Urothelium cell line (cell line): ENCODE results near the gene MARK3.

ENCODE experiments used
- DNase-seq: peaks from one replicate; pipeline ENCODE4 v3.0.0; 2011; ENCODE audit warnings: low spot score, mixed read lengths
- FAIRE-seq: peaks from 2 replicates; lab custom pipeline; 2011; peaks lifted over from hg19 to GRCh38; lab: Jason Lieb, UNC

MARK3 gene

DNA sequence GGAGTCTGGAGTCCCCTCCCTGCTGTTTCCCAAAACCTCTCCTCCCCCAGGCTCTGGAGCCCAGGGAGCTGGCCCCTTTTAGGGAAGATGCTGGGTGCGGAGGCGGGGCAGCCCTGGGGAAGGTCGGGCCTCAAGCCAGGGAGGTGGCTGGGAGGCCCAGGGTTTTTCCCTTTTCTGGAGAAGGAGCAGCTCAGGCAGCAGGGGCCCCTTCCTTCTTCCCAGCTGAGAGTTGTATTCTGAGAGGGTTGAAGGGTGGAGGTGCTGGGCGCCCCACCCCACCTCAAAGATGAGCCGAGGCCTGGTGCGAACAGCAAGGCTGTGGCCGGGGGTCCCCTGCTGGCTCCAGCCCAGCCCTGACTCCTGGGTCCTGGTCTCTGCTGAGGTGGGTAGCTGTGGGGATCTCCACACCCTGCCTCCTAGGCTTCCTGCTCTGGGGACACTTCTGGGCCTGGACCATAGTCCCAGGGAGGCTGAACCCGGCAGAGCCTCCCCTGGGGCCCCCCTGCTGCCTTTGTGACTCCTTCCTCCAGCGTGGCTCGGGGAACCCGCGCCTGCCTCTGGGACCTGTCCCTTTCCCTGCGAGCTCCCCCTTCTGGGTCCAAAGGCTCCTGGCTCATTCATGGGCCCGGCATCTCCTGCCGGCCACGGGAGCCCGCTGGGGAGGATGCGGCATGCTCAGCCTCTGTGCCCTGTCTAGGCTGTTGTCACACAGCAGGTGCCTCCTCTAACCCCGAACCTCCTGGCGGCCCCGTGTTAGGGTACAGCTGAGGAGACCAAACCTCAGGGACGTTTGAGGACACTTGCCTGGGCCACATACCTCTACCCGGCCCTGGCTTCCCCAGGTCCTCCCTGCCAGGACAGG, 148.2 kb downstream of the MARK3 start:
- FAIRE-seq (no peak), DNase-seq (no peak)

DNA sequence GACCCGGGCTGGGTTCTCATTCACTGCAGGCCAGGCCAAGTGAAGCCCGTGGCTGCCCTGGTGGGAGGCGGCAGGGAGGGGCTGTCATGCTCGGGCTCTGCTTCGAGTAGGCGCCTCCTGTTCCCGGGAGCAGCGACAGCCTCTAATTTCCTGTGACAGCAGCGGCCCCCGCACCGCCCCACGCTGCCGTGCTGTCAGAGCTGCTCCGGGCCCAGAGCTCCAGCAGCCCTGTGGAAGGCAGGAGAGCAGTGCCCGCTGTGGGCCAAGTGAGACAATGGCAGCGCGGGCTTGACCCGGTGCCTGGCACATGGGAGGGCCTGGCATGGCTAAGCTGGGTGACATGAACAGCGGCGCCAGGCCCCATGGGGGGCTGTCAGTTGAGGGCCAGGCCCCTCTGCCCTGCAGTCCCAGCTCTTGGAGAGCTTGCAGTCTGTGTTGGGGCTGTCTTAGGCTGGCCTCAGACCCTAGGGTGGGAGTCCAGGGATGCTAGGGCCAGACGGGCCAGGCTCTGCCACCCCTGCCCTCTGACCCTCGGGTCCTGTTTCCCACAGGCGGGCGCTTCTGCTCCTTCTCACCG, 148.9 kb downstream of the MARK3 start:
- DNase-seq (no peak), FAIRE-seq (no peak)

DNA sequence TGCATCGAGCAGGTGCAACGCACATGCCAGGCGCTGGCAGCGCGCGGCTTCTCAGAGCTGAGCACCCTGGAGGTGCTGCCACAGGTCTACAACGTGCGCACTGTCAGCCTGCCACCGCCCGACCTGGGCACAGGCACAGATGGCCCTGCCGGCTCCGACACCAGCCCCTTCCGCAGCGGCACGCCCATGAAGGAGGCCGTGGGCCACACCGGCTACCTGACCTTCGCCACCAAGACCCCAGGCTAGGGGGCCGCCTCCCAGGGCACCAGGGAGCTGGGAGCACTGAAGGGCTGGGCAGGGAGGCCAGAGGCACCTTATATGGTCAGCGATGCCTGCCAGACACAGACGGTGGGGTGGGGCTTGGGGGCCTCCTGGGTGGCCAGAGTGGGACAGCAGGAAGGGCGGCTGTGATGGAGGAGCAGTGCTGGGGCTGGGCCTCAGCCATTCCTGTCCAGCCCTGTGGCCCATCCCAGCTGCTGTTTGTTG, 149.4 kb downstream of the MARK3 start:
- no peak for DNase-seq
- no peak for FAIRE-seq

DNA sequence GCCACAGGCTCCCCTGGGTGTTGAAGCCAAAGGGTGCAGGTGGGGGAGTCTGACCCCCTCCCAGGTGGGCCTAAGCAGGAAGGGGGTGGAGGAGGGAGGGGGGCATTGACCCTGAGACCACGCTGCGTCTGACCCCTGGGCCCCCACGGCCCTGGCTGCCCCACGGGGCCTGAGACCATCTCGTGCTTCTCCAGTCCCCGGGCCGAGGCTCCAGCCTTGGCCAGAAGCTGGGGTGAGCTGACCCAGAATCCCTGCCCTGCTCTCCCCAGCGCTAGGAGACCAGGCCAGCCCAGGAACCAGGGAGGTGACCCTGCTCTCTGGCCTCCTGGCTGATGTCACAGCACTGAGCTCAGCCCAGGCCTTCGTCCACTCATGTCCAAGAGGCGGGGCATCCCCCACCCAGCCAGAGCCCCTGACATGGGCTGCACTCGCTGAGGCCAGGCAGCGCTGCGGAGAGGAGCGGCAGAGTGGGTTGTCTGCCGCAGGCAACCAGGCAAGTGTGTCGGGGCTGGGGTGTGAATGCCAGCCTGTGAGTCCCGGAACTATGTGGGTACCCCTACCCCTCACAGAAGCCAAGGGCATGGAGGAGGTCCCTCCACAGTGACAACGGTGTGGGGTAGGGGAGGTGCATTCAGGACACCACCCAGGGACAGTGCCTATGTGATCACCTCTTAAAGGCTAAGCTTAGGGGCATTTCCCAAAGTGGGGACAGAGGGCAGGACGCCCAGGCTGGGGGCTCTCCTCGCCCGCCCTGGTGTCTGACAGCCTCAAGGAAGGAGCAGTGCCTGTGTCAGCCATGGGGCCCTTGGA, 150.1 kb downstream of the MARK3 start:
- no peak for DNase-seq
- no peak for FAIRE-seq

DNA sequence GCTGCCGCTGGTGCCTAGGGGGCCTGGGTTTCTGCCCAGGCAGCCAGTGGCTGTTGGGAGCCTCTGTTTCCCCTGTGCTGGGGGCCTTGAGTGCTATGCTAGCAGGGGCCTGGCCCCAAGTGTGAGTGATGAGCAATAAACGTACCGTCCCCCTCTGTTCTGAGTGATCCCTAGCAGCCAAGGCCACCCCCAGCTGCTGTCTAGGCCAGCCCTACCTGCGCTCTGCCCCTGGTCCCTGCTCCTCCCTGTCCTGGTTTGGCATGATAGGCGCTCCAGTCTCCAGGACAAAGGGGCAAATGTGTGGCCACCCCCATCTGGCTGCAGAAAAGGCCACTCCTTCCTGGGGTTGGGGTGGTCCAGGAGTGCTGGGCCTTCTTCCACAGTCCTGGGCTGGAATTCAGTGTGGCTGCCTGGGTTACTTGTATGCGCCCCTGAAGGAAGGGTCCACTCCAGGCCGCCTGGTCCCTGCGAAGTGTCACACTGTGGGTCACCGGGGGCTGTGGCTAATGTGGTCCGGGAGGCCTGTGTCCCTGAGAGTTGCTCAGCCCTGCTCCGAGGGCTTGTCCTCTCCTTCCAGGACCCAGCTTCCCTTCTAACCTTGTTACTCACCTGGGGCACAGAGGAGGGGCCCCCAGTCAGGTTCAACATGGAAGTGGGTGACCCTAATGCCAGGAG, 150.8 kb downstream of the MARK3 start:
- DNase-seq (no peak), FAIRE-seq (no peak)

DNA sequence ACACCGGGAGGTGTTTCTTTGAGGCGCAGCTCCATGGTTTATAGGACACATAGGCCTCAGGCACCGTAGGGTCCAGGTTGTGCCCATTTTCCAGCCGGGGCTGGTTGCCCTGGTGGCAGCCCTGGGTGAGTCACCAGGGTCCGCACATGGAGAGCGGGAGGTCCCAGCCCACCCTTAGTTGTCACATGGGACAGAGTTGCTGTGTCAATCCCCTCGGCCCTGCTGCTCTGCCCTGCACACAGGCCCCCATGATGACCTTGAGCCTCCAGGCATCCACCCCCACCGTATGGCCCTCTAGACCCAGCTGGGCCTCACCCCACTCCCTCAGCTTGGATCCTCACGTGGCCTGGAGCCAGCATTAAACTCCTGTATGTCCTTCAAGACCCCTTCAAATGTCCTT, 151.5 kb downstream of the MARK3 start:
- no peak for DNase-seq

DNA sequence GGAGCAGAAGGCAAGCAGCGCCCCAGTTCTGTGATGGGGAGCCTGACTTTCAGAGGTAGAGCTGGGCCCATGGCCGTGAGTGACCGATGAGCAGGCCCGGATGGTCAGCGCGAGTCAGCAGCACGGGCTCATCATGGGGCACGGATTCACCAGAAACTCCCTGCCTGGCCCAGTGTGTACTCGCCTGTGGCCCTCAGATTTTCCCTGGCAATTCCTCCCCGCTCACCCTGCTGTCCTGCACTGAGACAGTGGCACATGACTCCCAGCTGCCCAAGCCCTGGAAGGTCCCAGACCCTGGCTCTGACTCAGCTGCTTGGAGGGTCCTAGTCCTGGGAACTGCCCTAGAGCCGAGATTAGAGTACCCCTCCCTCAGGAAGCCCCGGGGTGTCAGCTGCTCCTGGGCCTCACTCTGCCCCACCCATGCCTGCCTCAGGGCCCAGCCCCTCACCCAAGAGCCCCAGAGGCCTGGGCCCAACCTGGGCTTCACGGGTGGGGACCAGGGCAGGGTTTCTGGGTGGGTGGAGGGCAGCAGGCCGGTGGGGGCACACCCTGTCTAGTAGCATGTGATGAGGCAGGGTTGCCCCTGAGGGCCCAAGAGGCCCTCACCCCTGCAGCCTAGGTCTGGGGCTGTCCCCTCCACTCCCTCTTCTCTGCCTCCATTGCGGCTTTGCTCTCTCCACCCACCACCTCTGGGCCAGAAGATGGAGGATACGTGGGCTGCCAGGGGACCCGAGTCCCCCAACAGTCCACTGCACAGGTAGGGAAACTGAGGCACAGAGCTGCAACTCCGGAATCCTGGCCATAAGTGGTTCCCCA, 152.2 kb downstream of the MARK3 start:
- FAIRE-seq (no peak), DNase-seq (no peak)

More for the DNA sequence above, 151.5 kb downstream of the MARK3 start:
- no peak for FAIRE-seq

DNA sequence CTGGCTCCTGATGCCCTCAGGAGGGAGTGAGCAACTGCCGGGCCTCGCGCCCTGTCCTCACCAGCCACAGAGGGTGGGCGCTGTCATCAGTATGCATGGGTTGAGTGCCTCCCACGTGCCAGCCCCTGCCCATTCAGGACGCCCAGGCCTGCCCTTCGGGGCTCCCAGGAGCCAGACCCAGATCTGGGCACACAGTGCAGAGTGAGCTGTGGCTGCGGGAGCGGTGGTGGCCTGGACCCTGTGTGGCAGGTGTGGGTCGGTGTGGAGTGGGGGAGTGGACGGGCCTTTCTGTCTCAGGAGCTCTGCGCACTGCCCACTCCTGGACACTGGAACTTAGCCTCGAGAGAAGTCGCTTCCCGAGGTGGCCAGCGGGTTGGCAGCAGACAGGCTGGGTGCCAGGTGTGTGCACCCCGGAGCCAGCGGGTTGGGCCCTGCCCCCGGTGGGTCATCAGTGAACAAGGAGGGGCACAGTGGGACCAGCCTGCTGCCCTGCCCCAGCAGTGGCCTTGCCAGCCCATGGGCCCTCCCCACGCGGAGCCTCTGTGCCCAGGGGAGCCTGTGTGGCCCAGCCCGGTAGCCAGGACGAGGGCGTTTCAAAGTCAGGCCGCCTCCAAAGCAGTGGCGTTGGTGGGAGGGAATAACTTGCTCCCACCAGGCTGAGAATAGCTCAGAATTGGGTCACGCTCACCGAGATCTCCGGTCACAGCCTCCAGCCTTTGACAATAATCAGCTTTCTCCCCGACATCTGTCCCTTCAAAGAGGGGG, 153.3 kb downstream of the MARK3 start:
- DNase-seq (no peak), FAIRE-seq (no peak)

DNA sequence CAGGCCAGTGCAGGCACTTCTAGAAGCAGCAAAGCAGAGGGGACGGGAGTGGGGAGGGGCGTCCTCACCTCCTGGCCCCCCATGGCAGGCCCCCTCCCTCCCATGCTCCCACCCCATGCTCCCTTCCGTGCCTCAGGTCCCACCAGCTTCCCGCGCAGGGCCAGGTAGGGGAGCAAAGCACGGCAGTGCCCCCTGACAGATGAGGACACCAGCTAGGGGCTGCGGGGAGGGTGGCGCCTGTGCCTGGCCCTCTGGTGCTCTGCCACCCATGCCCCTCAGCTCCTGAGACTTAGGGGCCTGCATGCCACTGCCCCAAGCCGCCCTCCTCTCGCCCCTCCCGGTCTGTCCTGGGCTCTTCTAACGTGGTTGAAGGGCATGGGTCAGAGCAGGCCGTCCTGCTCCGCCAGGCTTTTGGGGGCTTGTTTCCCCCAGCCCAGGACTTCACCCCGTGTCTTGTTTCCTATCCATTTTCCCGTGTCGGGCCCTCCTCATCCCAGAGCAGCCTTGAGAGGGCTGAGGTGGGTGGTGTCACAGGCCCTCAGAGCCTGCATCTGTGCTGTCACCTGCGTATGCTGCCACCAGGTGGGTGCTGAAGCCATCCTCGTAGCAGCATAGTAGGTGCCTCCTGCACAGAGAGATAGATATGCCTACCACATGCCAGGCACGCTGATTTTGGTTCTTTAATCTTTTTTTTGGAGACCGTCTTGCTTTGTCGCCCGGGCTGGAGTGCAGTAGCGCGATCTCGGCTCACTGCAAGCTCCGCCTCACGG, 154.0 kb downstream of the MARK3 start:
- FAIRE-seq = no peak

DNA sequence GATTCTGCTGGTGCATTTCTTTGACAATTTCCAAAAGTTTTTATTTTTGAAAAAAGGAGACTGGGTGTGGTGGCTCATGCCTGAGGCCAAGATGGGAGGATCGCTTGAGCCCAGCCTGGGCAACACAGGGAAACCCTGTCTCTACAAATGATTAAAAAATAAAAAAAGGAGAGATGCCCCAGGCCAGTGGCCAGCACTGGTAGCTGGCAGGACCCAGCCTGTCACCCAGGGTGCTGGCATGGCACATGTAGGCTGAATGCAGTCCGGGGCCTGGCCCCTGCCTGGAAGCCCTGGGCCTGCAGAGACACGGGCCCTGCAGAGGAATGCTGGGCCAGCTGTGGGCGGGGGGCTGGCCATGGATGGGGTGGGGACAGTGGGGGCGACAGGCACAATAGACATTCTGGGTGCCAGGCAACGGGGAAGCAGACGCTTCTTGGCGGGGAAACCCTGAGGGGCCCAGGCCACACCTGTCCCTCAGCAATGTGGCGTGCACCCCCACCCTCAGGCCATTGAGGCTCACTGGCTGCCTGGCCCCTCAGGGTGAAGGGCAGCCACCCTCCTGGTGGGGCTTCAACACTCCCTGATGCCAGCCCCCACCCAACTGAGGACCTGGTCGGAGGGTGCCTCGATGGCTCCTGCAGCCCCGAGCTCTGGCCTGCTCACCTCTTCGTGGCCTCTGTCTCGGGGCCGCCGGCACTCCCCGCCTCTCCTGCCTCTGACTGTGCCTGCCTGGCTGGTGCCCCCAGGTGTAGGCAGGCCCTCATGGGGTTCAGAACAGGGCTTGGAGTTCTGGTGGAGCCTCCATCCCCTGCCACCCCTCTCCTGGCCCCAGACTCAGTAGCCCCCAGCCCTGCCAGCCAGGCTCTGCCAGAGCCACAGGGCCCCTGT, 155.8 kb downstream of the MARK3 start:
- FAIRE-seq = no peak
- DNase-seq = no peak

More for the DNA sequence above, 154.0 kb downstream of the MARK3 start:
- DNase-seq = no peak

DNA sequence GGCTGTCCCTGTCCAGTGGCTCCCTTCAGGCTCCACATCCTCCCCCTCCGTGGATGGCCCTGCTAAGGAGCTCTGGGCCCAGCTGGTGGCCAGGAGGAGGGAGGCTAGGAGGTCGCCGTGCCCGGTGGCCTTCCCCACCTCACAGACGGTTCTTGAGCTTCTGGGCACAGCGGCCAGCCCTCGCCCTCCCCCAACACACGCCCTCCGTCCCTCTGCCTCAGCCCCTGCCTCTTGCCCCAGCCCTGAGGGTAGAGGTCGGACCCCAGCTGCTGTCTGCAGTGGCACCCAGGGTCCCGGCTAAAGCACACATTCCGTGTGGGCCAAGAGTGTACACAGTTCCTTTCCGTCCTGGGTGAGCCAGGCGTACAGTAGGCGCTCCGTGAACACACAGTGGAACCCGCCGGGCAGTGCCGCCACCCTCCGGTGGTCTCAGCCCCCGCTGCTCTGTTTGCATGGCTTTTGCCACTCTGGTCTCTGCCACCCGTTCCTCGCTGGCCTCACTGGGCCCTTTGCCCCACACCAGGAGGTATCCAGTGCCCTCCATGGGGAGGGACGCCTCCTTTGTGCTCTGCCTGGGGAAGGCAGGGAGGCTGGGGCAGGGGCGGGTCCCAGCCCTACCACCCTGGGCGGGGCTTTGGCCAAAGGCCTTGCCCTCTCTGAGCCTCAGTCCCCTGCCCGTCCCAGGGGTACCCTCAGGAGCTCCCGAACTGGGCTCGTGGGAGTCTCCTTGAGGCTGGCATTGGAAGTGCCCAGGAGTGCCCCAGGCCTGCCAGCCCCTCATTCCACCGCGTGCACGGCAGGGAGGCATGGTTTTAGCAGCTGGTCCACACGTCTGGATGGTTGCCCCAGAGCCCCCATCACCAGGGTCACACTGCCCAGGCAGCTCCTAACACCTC, 156.7 kb downstream of the MARK3 start:
- no peak for FAIRE-seq

DNA sequence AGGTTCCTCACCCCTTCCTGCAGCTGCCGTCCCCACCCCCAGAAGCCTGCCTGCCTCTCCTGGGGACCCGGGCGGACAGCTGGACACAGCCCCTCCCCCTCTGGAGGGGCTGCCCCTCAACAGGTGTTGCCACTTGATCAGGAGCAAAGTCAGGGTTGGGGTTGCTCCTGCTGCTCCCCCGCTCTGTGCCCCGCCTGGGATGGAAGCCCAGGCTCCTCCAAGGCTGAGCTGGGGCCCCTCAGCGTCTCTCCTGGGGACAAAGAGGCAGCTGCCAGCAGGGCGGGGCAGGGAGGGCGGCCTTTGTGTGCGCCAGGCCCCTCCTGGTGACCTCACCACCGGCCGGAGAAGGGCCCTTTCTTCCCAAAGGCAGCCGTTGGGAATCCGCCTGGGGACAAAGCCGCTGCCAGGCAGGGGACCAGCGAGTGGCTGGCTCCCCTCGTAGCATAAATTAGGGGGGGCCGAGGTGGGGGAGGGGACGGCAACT, 157.4 kb downstream of the MARK3 start:
- no peak for FAIRE-seq
- no peak for DNase-seq

More for the DNA sequence above, 156.7 kb downstream of the MARK3 start:
- DNase-seq = no peak

DNA sequence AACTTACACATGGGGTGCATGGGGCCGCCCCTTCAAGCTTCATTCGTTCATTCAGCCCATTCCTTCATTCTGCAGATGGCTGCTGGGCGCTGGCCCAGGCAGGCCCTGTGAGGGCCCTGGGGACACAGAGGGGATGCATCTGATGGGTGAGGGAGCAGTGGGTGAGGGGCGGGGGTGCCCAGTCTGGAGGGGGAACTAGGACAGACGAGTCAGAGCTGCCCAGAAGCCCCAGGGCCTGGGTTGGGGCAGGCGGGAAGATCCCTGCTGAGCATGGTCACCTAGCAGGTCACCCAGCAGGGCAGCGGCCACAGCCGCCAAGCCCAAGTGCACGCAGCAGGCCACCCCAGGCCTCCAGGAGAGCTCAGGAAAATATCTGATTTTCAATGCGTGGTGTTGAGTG, 157.9 kb downstream of the MARK3 start:
- FAIRE-seq (no peak), DNase-seq (no peak)

DNA sequence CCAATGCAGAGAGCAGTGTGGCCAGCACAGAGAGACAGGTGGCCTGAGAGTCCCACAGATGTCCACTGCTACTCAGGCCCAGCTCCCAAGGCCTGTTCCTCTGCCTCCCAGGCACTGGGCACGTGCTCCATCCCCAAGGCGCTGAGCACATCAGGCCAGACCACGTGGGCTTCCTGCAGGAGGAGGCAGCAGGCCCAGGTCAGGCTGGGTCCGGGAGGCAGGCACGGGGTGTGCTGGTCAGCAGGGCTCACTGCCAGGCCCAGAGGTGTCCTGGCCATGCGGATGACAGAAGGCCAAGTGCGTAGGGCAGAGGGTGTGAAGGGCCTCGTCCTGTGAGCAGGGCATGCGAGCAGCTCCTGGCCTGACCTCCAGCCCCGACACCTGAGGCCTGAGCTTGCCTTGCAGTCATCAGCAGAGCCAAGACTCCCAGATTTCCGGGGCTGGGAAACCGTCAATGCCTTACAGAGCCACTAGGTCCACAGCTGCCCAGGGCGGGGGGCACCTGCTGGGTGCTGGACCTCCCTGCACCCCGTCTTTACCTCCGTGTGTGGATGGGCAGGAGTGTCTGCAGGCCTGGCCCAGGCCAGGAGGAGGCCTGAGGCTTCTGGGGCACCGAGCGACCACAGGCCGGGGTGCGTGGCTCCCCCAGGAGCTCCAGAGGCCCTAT, 158.6 kb downstream of the MARK3 start:
- FAIRE-seq (no peak), DNase-seq (no peak)

DNA sequence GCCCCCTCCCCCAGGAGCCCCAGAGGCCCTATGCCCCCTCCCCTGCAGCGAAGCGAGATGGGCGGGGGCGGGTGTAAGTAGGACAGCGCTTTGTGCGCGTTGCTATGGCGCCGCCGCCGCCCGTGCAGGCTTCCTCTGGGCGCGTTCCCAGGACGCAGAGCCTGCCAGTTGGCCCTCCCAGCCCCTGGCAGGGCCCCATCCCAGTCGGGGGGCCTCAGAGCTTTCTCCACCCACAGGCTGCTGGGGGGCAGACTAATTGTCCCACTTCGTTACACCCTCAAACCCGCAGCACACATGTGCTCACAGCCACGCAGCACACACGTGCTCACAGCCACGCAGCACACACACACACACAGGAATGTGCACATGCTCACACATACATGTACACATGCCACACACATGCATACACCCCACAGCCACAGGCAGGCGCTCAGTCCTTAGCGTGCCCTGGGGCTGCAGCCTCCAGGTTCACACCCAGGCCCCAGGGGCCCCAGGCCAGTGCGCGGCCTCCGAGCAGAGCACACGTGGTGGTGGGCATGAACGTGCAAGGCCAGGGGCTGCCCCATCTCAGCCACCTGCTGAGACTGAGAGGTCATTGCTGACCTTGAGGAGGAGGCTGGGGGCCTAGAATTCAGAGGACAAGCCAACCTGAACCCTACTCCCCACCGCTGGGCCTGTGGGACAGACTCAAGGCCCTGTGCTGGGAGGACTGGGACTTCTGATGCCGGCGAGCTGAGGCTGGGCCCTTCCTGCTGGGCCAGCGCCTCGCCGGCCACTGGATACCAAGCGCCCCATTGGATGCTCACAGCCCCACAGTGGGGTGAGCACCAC, 159.4 kb downstream of the MARK3 start:
- FAIRE-seq (no peak), DNase-seq (no peak)
